ENCODE measurements around the gene MYOZ1.
A peak's percentile ranks its signal among the peaks of the same experiment; 100 is the strongest.

The MYOZ1 gene

DNA sequence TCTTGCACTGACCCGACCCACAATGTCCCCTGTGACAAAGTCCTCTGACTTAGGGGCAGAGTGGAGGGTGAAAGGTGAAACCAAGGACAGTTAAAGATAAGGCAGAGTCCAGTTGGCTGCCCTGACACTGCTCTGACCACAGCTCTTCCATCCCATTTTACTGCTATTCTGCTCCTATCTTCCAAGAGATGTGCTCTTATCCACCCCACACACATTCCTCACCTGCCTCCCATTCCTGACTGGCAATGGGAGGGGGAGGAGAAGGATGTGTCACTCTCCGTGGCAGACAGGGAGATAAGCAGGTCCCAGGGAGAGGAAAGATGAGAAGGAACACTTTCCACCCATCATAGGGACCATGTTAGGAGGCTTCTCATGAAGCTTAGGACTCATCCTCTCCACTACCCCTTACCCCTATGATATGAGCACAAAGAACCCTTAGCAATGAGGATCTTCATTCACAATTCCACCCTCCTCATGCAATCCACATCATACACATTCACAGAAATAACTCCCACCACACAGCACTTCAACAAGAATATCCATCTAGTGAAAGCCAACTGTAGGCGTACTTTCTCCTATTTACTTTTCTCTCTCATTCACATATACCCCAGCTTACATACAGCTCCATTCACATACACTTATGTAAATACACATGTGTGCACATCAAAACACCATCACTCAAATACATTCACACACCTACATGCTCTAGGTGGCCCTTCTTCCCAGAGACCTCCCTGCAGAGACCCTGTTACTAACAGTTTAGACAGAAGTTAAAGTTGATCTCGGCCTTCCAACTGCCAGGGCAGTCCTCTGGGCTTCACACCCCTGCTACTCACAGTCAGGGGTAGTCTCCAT lies 7.9 kb upstream of the MYOZ1 start:
- H3K27ac ChIP-seq, result no peak overlapping the region
- DNase-seq (ENCODE audit: low spot score), result peak; percentile 65
- TF ChIP-seq CTCF (conservative IDR thresholded peaks at IDR 0.05; ENCODE audit: low read depth), result no peak
- POLR2A ChIA-PET (ENCODE audit: low non-redundant PET), result interaction anchor here (0.6 kb wide), 1 partner anchor 21 kb away, joined by 3 read pairs; no protein-coding TSS in a partner anchor
- CTCF ChIA-PET, result no interaction called here

- ChIA-PET CTCF (interaction anchor here (0.7 to 1.2 kb wide), 2 partner anchors 8 to 119 kb away, joined by 3 to 4 read pairs; partner anchors contain the start of gene SYNPO2L), POLR2A (ENCODE audit: low non-redundant PET) (no interaction called here)
- H3K27ac ChIP-seq, result no peak overlapping the region
- TF ChIP-seq CTCF (conservative IDR thresholded peaks at IDR 0.05; ENCODE audit: low read depth), result no peak
- no peak for DNase-seq (ENCODE audit: low spot score)
Measured at GRCh38 chr10:73647875-73648651, 6.8 kb upstream of the MYOZ1 start.

- no peak for TF ChIP-seq CTCF (conservative IDR thresholded peaks at IDR 0.05; ENCODE audit: low read depth)
- ChIA-PET POLR2A (ENCODE audit: low non-redundant PET) (no interaction called here), CTCF (interaction anchor here (1.2 to 1.5 kb wide), 2 partner anchors 118 kb away, joined by 3 to 4 read pairs; no protein-coding TSS in a partner anchor)
- H3K27ac ChIP-seq, result no peak overlapping the region
- DNase-seq (ENCODE audit: low spot score), result no peak
Measured at GRCh38 chr10:73647211-73647874, 6.1 kb upstream of the MYOZ1 start.

- no peak for TF ChIP-seq CTCF (conservative IDR thresholded peaks at IDR 0.05; ENCODE audit: low read depth)
- CTCF ChIA-PET, result interaction anchor here (0.5 to 1.5 kb wide), 3 partner anchors 49 to 118 kb away, joined by 3 to 4 read pairs (median 4); no protein-coding TSS in a partner anchor
- no peak overlapping the region for H3K27ac ChIP-seq
- POLR2A ChIA-PET (ENCODE audit: low non-redundant PET), result interaction anchor here (0.6 kb wide), 1 partner anchor 124 kb away, joined by 3 read pairs; no protein-coding TSS in a partner anchor
- DNase-seq (ENCODE audit: low spot score), result no peak
Measured at GRCh38 chr10:73646598-73647041, 5.3 kb upstream of the MYOZ1 start.

DNA sequence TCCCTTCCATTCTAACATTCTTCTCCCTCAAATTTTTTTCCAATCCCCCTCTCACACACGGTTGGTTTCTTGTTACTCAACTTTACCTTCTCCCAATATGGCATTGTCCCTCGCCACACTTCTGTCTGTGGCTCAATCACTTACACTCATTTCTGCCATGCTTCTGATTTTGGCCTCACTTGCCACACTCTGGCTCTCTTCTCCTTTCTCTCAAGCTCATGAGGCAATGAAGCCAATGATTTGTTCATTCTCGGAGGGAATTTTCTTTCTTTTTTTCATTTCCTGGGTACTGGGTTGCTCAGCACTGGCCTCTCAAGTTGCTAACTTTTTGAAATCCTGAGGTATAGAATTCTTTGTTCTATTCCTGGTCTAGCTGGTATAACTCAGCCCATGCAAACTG lies 4.0 kb upstream of the MYOZ1 start:
- ChIA-PET CTCF (interaction anchor here (0.6 to 3.2 kb wide), 4 partner anchors 14 to 371 kb away, joined by 3 to 62 read pairs (median 4); no protein-coding TSS in a partner anchor), POLR2A (ENCODE audit: low non-redundant PET) (no interaction called here)
- TF ChIP-seq CTCF (conservative IDR thresholded peaks at IDR 0.05; ENCODE audit: low read depth), result no peak
- no peak overlapping the region for H3K27ac ChIP-seq
- no peak for DNase-seq (ENCODE audit: low spot score)

- CTCF ChIA-PET, result interaction anchor here (0.6 to 3.2 kb wide), 9 partner anchors 14 to 705 kb away, joined by 3 to 62 read pairs (median 3); no protein-coding TSS in a partner anchor
- DNase-seq (ENCODE audit: low spot score), result no peak
- POLR2A ChIA-PET (ENCODE audit: low non-redundant PET), result no interaction called here
- no peak overlapping the region for H3K27ac ChIP-seq
- TF ChIP-seq CTCF (conservative IDR thresholded peaks at IDR 0.05; ENCODE audit: low read depth), result no peak
Measured at GRCh38 chr10:73644767-73645166, 3.5 kb upstream of the MYOZ1 start.
